MM.1S (cell line): ENCODE data around the gene TYR.
"Not testable (repeated sequence)": the region's sequence is repeated elsewhere in the genome, so short reads cannot be mapped to it uniquely, and the experiment has no call there.

Experiments
- CTCF ChIP-seq: fragments of 300-600 bp; sonication (generic); IDR thresholded peaks from 2 replicates; pipeline ENCODE4 v1.5.1; 2016; ENCODE audit warnings: antibody characterized with exemption, low read length, mixed read lengths
- EZH2 ChIP-seq: fragments of 300-600 bp; sonication (generic); optimal IDR thresholded peaks from 2 replicates; pipeline ENCODE3; 2017; ENCODE audit warnings: low read depth, mild to moderate bottlenecking, antibody characterized with exemption, low read length, mixed read lengths

DNA sequence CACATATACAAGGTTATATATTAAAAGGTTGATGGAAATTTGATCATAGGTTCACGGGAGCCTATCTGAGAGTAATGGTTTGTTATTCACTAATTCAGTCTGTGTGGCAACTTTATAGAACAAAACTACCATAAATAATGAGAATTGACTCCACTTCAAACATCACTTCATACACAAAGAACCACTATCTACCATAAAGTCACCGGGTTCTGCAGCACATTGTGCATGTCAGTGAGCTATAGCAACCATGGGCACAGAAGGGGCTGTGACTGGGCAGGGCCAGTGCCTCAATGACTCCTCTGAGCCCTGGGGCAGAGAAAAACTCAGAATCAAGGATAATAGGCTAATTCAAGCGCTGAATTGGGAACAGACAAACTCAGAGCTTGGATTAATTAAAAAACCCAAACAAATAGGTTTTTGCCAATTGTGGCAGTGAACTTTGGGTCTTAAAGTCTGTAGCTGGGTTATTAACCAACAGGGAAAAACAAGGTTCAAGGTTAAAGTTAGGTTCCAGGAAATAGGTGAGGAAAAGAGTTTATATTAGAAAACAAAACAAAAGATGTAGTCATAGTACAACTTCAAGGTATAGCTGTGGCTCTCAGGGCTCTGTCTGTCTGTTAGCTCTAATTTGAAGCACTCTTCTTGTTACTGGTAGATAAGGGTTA is 131.8 kb downstream of the TYR start:
- not testable (repeated sequence) for TF ChIP-seq CTCF, EZH2
